ENCODE measurements around the gene PCGF3. TPM values are rescaled to one million over a fixed set of nuclear protein-coding genes. Genes with fewer than 3 reads are reported as not detected.

PCGF3 gene
- total and polyA plus RNA-seq, 9 of the 15 experiments (the other 6 are each of a cell fraction or from before 2014, with no cell fraction given): 2.6 to 46.1 (median 20.3) TPM

- intact Hi-C loops (cut with micrococcal nuclease): no loop called here
- H3K4me3 ChIP-seq: no peak overlapping the region
- ATAC-seq (no peak), DNase-seq (ENCODE audit: extremely low read depth in 1 of 4, low spot score in 3 of 4) (no peak), FAIRE-seq (no peak)
- no TSS peak for BruUV-seq (replicated peaks)
- H3K27me3 ChIP-seq (ENCODE audit: control insufficient read depth in 2 of 2, insufficient read depth in 2 of 2, low read length in 2 of 2): no peaks in the 10 kb centered on the region
- H2AFZ ChIP-seq (ENCODE audit: low read depth, low read length): no peak overlapping the region
- peaks cover 16% of the 10 kb centered on the region; the same call in 2 of the 3 replicates for H3K36me3 ChIP-seq (ENCODE audit: control insufficient read depth, insufficient read depth, low read length)
- WGBS (ENCODE audit: insufficient coverage, low coverage, missing lambda C conversion rate): 96% methylated on average over 23 of the region's 61 CpGs
- H4K20me1 ChIP-seq (replicated peaks; ENCODE audit: control insufficient read depth, insufficient read depth, low read length): no peaks in the 10 kb centered on the region; the same call in 1 of the 2 replicates
- no peak overlapping the region for H3K9ac ChIP-seq (ENCODE audit: insufficient read depth in 1 of 2, low read depth in 2 of 2, low read length in 2 of 2)
- no peak for TF ChIP-seq L3MBTL2 (IDR thresholded peaks at IDR 0.05)
- no peak for TF ChIP-seq SRF (CRISPR knock-in tag; IDR thresholded peaks at IDR 0.05)
- TF ChIP-seq POLR2G (IDR thresholded peaks at IDR 0.05; ENCODE audit: low read depth, low read length): peak; percentile 33; the same call in 1 of the 2 replicates
- no peak for TF ChIP-seq E2F3 (CRISPR knock-in tag; IDR thresholded peaks at IDR 0.05)
- TF ChIP-seq ERF (CRISPR knock-in tag; IDR thresholded peaks at IDR 0.05): no peak
- ChIA-PET CTCF (ENCODE audit: low intra/inter-chr PET ratio) (no interaction called here), POLR2A (no interaction called here)
- H3K27ac ChIP-seq (ENCODE audit: extremely low read depth, low read depth, low read length): no peak overlapping the region
- H3K9me3 ChIP-seq (replicated peaks; ENCODE audit: control insufficient read depth, insufficient read depth, low read depth, low read length): peaks cover 1% of the 10 kb centered on the region
- peaks cover 68% of the 10 kb centered on the region for H3K79me2 ChIP-seq (ENCODE audit: control insufficient read depth, insufficient read depth, low read length)
- in situ Hi-C loops (cut with MboI): no loop called here
- H3K4me2 ChIP-seq (ENCODE audit: insufficient read depth, low read length): no peak overlapping the region
- H3K4me1 ChIP-seq (replicated peaks in 1 of 2; ENCODE audit: control insufficient read depth in 2 of 2, insufficient read depth in 2 of 2, low read length in 2 of 2): peaks cover 19 to 61% of the 10 kb centered on the region in 2 experiments
- no peaks in the 10 kb centered on the region for H3K9me1 ChIP-seq (ENCODE audit: control insufficient read depth, insufficient read depth, low read length)
Measured at GRCh38 chr4:722851-723360, 17.3 kb downstream of the PCGF3 start.

Data from K562 (cell line).